Stimulated activated CD8-positive, alpha-beta memory T cell treated with anti-CD3 and anti-CD28 coated beads, Interleukin-4, amount 100 ng/mL, for 24 hours (primary cell): ENCODE data around the gene CLDN18.

Source experiments
- DNase-seq: peaks from one replicate; pipeline ENCODE4 v3.0.0-alpha.2; 2020; ENCODE audit warnings: low read depth

CLDN18 gene

GRCh38 chr3:138025553-138025952 is 15.6 kb downstream of the CLDN18 start:
- DNase-seq, result no peak

- DNase-seq, result no peak
These were observed 17.9 kb downstream of the CLDN18 start for GRCh38 chr3:138027821-138028220.

GRCh38 chr3:138030734-138031280 is 20.8 kb downstream of the CLDN18 start:
- no peak for DNase-seq

GRCh38 chr3:138031536-138031935 is 21.6 kb downstream of the CLDN18 start:
- DNase-seq, result no peak

GRCh38 chr3:138032567-138032966 is 22.6 kb downstream of the CLDN18 start:
- no peak for DNase-seq

GRCh38 chr3:138033202-138033691 is 23.3 kb downstream of the CLDN18 start:
- DNase-seq, result no peak

- no peak for DNase-seq
These were observed 25.0 kb downstream of the CLDN18 start for GRCh38 chr3:138034918-138035317.

GRCh38 chr3:138036572-138036971 is 26.6 kb downstream of the CLDN18 start:
- no peak for DNase-seq

- no peak for DNase-seq
These were observed 28.9 kb downstream of the CLDN18 start for GRCh38 chr3:138038725-138039462.

GRCh38 chr3:138042043-138042442 is 32.1 kb downstream of the CLDN18 start:
- DNase-seq, result no peak

- DNase-seq, result no peak
These were observed 33.5 kb downstream of the CLDN18 start for GRCh38 chr3:138043266-138044029.

- DNase-seq, result no peak
These were observed 36.1 kb downstream of the CLDN18 start for GRCh38 chr3:138046085-138046484.

GRCh38 chr3:138046955-138047354 is 37.0 kb downstream of the CLDN18 start:
- DNase-seq, result no peak

- no peak for DNase-seq
These were observed 37.7 kb downstream of the CLDN18 start for GRCh38 chr3:138047596-138048158.

- DNase-seq, result no peak
These were observed 39.4 kb downstream of the CLDN18 start for GRCh38 chr3:138049157-138049919.

GRCh38 chr3:138051947-138052802 is 42.2 kb downstream of the CLDN18 start:
- DNase-seq, result no peak

GRCh38 chr3:138054057-138054456 is 44.1 kb downstream of the CLDN18 start:
- no peak for DNase-seq

GRCh38 chr3:138057384-138057783 is 47.4 kb downstream of the CLDN18 start:
- DNase-seq, result no peak

- no peak for DNase-seq
These were observed 49.3 kb downstream of the CLDN18 start for GRCh38 chr3:138059261-138059660.

GRCh38 chr3:138060792-138061191 is 50.8 kb downstream of the CLDN18 start:
- DNase-seq, result no peak

- DNase-seq, result no peak
These were observed 52.1 kb downstream of the CLDN18 start for GRCh38 chr3:138062037-138062436.
